ENCODE data around the gene SCN4A.
A peak's percentile ranks its signal among the peaks of the same experiment; 100 is the strongest.

SCN4A gene

GRCh38 chr17:64001763-64002529 is 29.2 kb upstream of the SCN4A start:
- no peak for DNase-seq

GRCh38 chr17:64001091-64001579 is 28.4 kb upstream of the SCN4A start:
- DNase-seq = no peak

- DNase-seq = no peak
Measured at GRCh38 chr17:63999680-64000531, 27.2 kb upstream of the SCN4A start.

GRCh38 chr17:63998721-63999679 is 26.3 kb upstream of the SCN4A start:
- peak in 1 of 5 donors; percentile 31 for DNase-seq

GRCh38 chr17:63998050-63998720 is 25.5 kb upstream of the SCN4A start, which contains the start of gene PRR29:
PRR29 (plus strand) TSS chr17:63998351; CDS start chr17:63998365, 14 bp downstream.
- peak; percentile 60 to 78 (median 69) for DNase-seq

GRCh38 chr17:63997341-63998048 is 24.8 kb upstream of the SCN4A start:
- DNase-seq = no peak

GRCh38 chr17:63996430-63997182 is 23.9 kb upstream of the SCN4A start:
- DNase-seq = no peak

- no peak for DNase-seq
Measured at GRCh38 chr17:63995626-63996025, 22.9 kb upstream of the SCN4A start.

GRCh38 chr17:63993368-63993985 is 20.8 kb upstream of the SCN4A start:
- DNase-seq = peak in 1 of 5 donors; percentile 33

- no peak for DNase-seq
Measured at GRCh38 chr17:63991611-63992010, 18.9 kb upstream of the SCN4A start.

GRCh38 chr17:63989622-63990345 is 17.1 kb upstream of the SCN4A start:
- DNase-seq = no peak

- DNase-seq = no peak
Measured at GRCh38 chr17:63988741-63989621, 16.3 kb upstream of the SCN4A start.

GRCh38 chr17:63988127-63988478 is 15.4 kb upstream of the SCN4A start:
- no peak for DNase-seq

GRCh38 chr17:63987221-63988126 is 14.8 kb upstream of the SCN4A start:
- no peak for DNase-seq

- no peak for DNase-seq
Measured at GRCh38 chr17:63986821-63987220, 14.1 kb upstream of the SCN4A start.

GRCh38 chr17:63985387-63986140 is 12.8 kb upstream of the SCN4A start:
- no peak for DNase-seq

Measured in T-helper 1 cell (primary cell).